Non-pigmented ciliary epithelial cell (primary cell): Measurements from ENCODE around the gene NUMA1.

ENCODE experiments used
- DNase-seq: peaks from one replicate; pipeline ENCODE4 v3.0.0-alpha.2; 2010; ENCODE audit warnings: low read depth

Gene NUMA1

GRCh38 chr11:72080326-72081183 lies at the start of gene NUMA1, which contains the start of gene LRRC51:
TSS of gene NUMA1 (minus strand) at chr11:72080542. CDS start at chr11:72035943, 44,599 bp downstream.
TSS of gene LRRC51 (plus strand) at chr11:72080850. CDS start at chr11:72089084, 8,234 bp downstream.
- peak; percentile 100 for DNase-seq

GRCh38 chr11:72129381-72129780 lies 49.0 kb upstream of the NUMA1 start:
- no peak for DNase-seq

GRCh38 chr11:72127923-72128322 lies 47.6 kb upstream of the NUMA1 start:
- no peak for DNase-seq

GRCh38 chr11:72125956-72126355 lies 45.6 kb upstream of the NUMA1 start:
- no peak for DNase-seq

GRCh38 chr11:72124046-72124445 lies 43.7 kb upstream of the NUMA1 start:
- DNase-seq = no peak

GRCh38 chr11:72123117-72123653 lies 42.8 kb upstream of the NUMA1 start:
- DNase-seq = no peak

GRCh38 chr11:72122607-72123006 lies 42.3 kb upstream of the NUMA1 start:
- no peak for DNase-seq

- no peak for DNase-seq
Measured at GRCh38 chr11:72120930-72121329, 40.6 kb upstream of the NUMA1 start.

GRCh38 chr11:72119198-72119597 lies 38.9 kb upstream of the NUMA1 start:
- no peak for DNase-seq

GRCh38 chr11:72116019-72116755 lies 35.8 kb upstream of the NUMA1 start:
- no peak for DNase-seq

GRCh38 chr11:72114570-72114969 lies 34.2 kb upstream of the NUMA1 start:
- DNase-seq = no peak

GRCh38 chr11:72112978-72113808 lies 32.9 kb upstream of the NUMA1 start:
- no peak for DNase-seq

- peak; percentile 99 for DNase-seq
Measured at GRCh38 chr11:72112143-72112977, 32.0 kb upstream of the NUMA1 start, which contains the start of gene ANAPC15. TSS of gene ANAPC15 (minus strand) at chr11:72112695. CDS start at chr11:72111276, 1,419 bp downstream.

GRCh38 chr11:72111300-72112142 lies 31.2 kb upstream of the NUMA1 start:
- DNase-seq = no peak

GRCh38 chr11:72105888-72106287 lies 25.5 kb upstream of the NUMA1 start, which contains the start of gene TOMT:
TSS of gene TOMT (plus strand) at chr11:72105924. CDS start at chr11:72105952, 28 bp downstream.
- no peak for DNase-seq

GRCh38 chr11:72103754-72104167 lies 23.4 kb upstream of the NUMA1 start:
- no peak for DNase-seq

- peak; percentile 96 for DNase-seq
Measured at GRCh38 chr11:72102946-72103753, 22.8 kb upstream of the NUMA1 start, which contains the start of gene LAMTOR1. TSS of gene LAMTOR1 (minus strand) at chr11:72103297. CDS start at chr11:72103224, 73 bp downstream.

GRCh38 chr11:72102631-72102945 lies 22.2 kb upstream of the NUMA1 start:
- no peak for DNase-seq

- no peak for DNase-seq
Measured at GRCh38 chr11:72102162-72102561, 21.8 kb upstream of the NUMA1 start.
